ENCODE results near the gene UHMK1. TPM values are rescaled to one million over a fixed set of nuclear protein-coding genes. Genes with fewer than 3 reads are reported as not detected.
"Not testable (repeated sequence)": the region's sequence is repeated elsewhere in the genome, so short reads cannot be mapped to it uniquely, and the experiment has no call there.

UHMK1 gene
- total RNA-seq, 2 experiments from 2014 or later: 60.2 to 62.6 TPM

GRCh38 chr1:162488219-162488618, 9.4 kb upstream of the UHMK1 start:
- H3K9me3 Mint-ChIP-seq: no peaks in the 10 kb centered on the region
- H3K36me3 Mint-ChIP-seq: no peaks in the 10 kb centered on the region
- H3K27me3 Mint-ChIP-seq: peaks cover 21% of the 10 kb centered on the region
- ATAC-seq (ENCODE audit: low read depth): no peak
- POLR2A ChIA-PET: no interaction called here
- H3K4me1 Mint-ChIP-seq: no peaks in the 10 kb centered on the region
- no peak overlapping the region for H3K4me3 Mint-ChIP-seq
- H3K27ac Mint-ChIP-seq: no peak overlapping the region
- no peak for DNase-seq

DNA sequence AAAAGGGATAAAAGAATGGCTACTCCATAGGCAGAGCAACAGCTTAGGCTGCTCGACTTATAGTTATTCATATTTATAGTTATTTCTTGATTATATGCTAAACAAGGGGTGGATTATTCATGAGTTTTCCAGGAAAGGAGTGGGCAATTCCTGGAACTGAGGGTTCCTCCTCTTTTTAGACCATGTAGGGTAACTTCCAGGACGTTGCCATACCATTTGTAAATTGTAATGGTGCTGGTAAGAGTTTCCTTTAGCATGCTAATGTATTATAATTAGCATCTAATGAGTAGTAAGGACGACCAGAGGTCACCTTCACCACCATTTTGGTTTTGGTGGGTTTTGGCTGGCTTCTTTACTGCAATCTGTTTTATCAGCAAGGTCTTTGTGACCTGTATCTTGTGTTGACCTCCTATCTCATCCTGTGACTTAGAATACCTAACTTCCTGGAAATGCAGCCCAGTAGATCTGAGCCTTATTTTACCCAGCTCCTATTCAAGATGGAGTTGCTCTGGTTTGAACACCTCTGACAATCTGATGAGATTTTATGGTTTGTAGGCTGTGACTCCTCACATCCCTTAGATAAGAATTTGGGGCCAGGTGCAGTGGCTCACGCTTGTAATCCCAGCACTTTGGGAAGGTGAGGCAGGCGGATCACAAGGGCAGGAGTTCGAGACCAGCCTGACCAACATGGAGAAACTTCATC, 1.9 kb upstream of the UHMK1 start:
- POLR2A ChIA-PET; H3K36me3 Mint-ChIP-seq; H3K4me3 Mint-ChIP-seq; H3K9me3 Mint-ChIP-seq; DNase-seq; H3K27me3 Mint-ChIP-seq; ATAC-seq (ENCODE audit: low read depth); H3K27ac Mint-ChIP-seq: not testable (repeated sequence)
- H3K4me1 Mint-ChIP-seq: peaks cover 23% of the 10 kb centered on the region

DNA sequence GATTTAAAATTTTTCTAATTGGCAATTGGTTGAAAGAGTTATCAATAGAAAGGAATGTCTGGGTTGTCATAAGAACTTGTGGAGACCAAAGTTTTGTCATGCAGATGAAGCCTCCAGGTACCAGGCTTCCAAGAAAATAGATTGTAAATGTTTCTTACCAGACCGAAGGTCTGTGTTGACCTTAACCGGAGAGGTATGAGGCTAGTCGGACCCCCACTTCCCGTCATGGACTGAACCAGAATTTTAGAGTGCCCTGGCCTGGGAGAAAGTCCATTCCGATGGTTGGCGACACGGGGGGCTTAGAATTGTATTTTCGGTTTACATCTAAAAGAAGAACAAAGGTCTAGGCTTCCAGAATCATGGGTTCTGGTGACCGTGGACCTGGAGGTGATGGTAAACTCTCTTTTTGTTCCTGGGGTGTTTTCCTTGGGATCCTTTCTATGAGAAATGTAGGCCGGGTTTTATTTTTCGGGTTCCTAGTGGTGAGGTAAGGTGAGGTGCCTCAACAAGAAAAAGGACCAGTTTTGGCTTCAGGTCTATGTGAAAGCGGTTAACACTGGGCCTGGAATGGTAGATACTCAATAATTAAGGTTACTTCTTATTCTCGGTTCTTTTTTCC, 405 bp upstream of the UHMK1 start:
- peaks cover 10% of the 10 kb centered on the region for H3K36me3 Mint-ChIP-seq
- ATAC-seq (ENCODE audit: low read depth): no peak
- peaks cover 26% of the 10 kb centered on the region for H3K4me1 Mint-ChIP-seq
- H3K27ac Mint-ChIP-seq: peak overlapping the region; percentile 92
- DNase-seq: no peak
- H3K4me3 Mint-ChIP-seq: peak overlapping the region; percentile 94
- POLR2A ChIA-PET: no interaction called here
- no peaks in the 10 kb centered on the region for H3K9me3 Mint-ChIP-seq
- peaks cover 5% of the 10 kb centered on the region for H3K27me3 Mint-ChIP-seq

DNA sequence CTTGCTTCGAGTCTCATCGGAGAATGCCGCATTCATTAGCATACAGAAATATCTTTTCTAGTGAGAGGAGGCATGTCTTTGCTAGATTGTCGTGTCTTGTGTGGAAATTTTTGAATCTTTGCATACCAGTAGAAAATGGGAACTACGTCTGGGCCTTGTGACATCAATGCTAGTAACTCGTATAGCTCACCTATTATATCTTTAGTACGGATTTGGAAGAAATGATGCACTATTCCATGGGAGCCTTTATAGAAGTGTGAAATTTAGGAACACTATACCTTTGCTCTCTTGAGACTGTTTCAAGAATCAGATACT, 835 bp downstream of the UHMK1 start:
- no peaks in the 10 kb centered on the region for H3K9me3 Mint-ChIP-seq
- H3K27ac Mint-ChIP-seq: peak overlapping the region; percentile 92
- ATAC-seq (ENCODE audit: low read depth) (peak; percentile 1), DNase-seq (no peak)
- POLR2A ChIA-PET: no interaction called here
- H3K36me3 Mint-ChIP-seq: peaks cover 14% of the 10 kb centered on the region
- peak overlapping the region; percentile 94 for H3K4me3 Mint-ChIP-seq
- H3K27me3 Mint-ChIP-seq: no peaks in the 10 kb centered on the region
- peaks cover 28% of the 10 kb centered on the region for H3K4me1 Mint-ChIP-seq

GRCh38 chr1:162500805-162501204, 3.2 kb downstream of the UHMK1 start:
- peaks cover 20% of the 10 kb centered on the region for H3K36me3 Mint-ChIP-seq
- POLR2A ChIA-PET: no interaction called here
- peak overlapping the region; percentile 29 for H3K4me3 Mint-ChIP-seq
- H3K9me3 Mint-ChIP-seq: no peaks in the 10 kb centered on the region
- no peak overlapping the region for H3K27ac Mint-ChIP-seq
- no peak for ATAC-seq (ENCODE audit: low read depth)
- H3K27me3 Mint-ChIP-seq: no peaks in the 10 kb centered on the region
- peaks cover 27% of the 10 kb centered on the region for H3K4me1 Mint-ChIP-seq
- no peak for DNase-seq

DNA sequence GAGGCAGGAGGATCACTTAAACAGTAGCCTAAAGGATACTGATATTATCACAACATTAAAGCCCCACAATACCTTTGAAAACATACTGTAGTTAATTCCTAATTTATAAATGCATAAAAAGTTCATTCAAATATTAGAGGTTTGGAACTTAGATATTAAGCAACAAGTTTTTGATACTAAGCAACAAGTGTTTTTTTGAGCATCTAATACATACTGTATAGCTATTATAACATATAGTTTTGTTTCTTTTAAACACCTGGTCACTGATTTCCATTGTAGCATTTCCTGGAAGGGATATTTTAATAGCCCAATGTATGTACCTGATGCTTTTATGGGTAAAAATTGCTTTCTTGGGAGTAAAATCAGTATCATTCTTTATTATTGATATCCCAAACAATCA, 4.5 kb downstream of the UHMK1 start:
- H3K9me3 Mint-ChIP-seq: no peaks in the 10 kb centered on the region
- no peak for DNase-seq
- peaks cover 26% of the 10 kb centered on the region for H3K36me3 Mint-ChIP-seq
- H3K4me1 Mint-ChIP-seq: peaks cover 22% of the 10 kb centered on the region
- H3K27me3 Mint-ChIP-seq: no peaks in the 10 kb centered on the region
- no peak overlapping the region for H3K4me3 Mint-ChIP-seq
- no peak for ATAC-seq (ENCODE audit: low read depth)
- POLR2A ChIA-PET: interaction anchor here (0.5 kb wide), 1 partner anchor 11 kb away, joined by 3 read pairs; no protein-coding TSS in a partner anchor
- H3K27ac Mint-ChIP-seq: no peak overlapping the region

DNA sequence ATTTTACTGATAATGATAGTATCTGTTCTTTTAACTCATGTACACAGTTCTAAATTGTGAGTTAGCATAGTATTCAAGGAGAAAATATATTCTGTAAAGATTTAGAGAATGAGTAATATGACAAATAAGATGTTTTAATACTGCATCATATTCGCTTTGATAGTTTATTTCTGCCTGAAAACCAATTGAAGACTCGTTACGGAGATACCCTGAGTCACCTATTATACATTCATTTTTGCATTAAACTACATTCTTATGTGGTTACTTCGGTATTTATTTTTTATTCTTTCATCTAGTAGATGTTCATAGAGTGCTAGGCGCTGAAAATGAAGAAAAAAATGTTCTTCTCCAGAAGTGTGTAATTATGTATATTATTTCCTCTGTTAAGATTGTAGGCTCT, 5.3 kb downstream of the UHMK1 start:
- Mint-ChIP-seq H3K36me3 (peaks cover 26% of the 10 kb centered on the region), H3K4me3 (no peak overlapping the region), H3K9me3 (no peaks in the 10 kb centered on the region), H3K4me1 (peaks cover 19% of the 10 kb centered on the region), H3K27me3 (no peaks in the 10 kb centered on the region), H3K27ac (no peak overlapping the region)
- POLR2A ChIA-PET: interaction anchor here (0.7 kb wide), 1 partner anchor 95 kb away, joined by 3 read pairs; no protein-coding TSS in a partner anchor
- ATAC-seq (ENCODE audit: low read depth): no peak
- no peak for DNase-seq

GRCh38 chr1:162527314-162527713, 29.7 kb downstream of the UHMK1 start:
- Mint-ChIP-seq H3K36me3 (peaks cover 30% of the 10 kb centered on the region), H3K4me3 (no peak overlapping the region), H3K9me3 (peaks cover 3% of the 10 kb centered on the region), H3K27ac (no peak overlapping the region), H3K27me3 (no peaks in the 10 kb centered on the region), H3K4me1 (peaks cover 2% of the 10 kb centered on the region)
- ATAC-seq (ENCODE audit: low read depth): no peak
- DNase-seq: no peak
- POLR2A ChIA-PET: no interaction called here

- H3K27ac Mint-ChIP-seq: no peak overlapping the region
- no peak overlapping the region for H3K4me3 Mint-ChIP-seq
- H3K27me3 Mint-ChIP-seq: no peaks in the 10 kb centered on the region
- H3K4me1 Mint-ChIP-seq: peaks cover 2% of the 10 kb centered on the region
- peaks cover 28% of the 10 kb centered on the region for H3K36me3 Mint-ChIP-seq
- POLR2A ChIA-PET: no interaction called here
- ATAC-seq (ENCODE audit: low read depth) (no peak), DNase-seq (no peak)
- H3K9me3 Mint-ChIP-seq: peaks cover 3% of the 10 kb centered on the region
These were observed 32.8 kb downstream of the UHMK1 start for GRCh38 chr1:162530307-162530987.

GRCh38 chr1:162530988-162531319, 33.3 kb downstream of the UHMK1 start:
- POLR2A ChIA-PET: no interaction called here
- no peak overlapping the region for H3K27ac Mint-ChIP-seq

GRCh38 chr1:162535501-162535900, 37.9 kb downstream of the UHMK1 start:
- peaks cover 7% of the 10 kb centered on the region for H3K4me1 Mint-ChIP-seq
- H3K9me3 Mint-ChIP-seq: peaks cover 3% of the 10 kb centered on the region
- H3K4me3 Mint-ChIP-seq: no peak overlapping the region
- no peak overlapping the region for H3K27ac Mint-ChIP-seq
- no peak for ATAC-seq (ENCODE audit: low read depth)
- H3K36me3 Mint-ChIP-seq: peaks cover 17% of the 10 kb centered on the region
- POLR2A ChIA-PET: no interaction called here
- H3K27me3 Mint-ChIP-seq: no peaks in the 10 kb centered on the region
- no peak for DNase-seq

More at GRCh38 chr1:162530988-162531319, 33.3 kb downstream of the UHMK1 start:
- DNase-seq: no peak
- no peak for ATAC-seq (ENCODE audit: low read depth)
- Mint-ChIP-seq H3K27me3 (no peaks in the 10 kb centered on the region), H3K4me3 (no peak overlapping the region), H3K9me3 (peaks cover 3% of the 10 kb centered on the region), H3K36me3 (peaks cover 27% of the 10 kb centered on the region), H3K4me1 (peaks cover 2% of the 10 kb centered on the region)

DNA sequence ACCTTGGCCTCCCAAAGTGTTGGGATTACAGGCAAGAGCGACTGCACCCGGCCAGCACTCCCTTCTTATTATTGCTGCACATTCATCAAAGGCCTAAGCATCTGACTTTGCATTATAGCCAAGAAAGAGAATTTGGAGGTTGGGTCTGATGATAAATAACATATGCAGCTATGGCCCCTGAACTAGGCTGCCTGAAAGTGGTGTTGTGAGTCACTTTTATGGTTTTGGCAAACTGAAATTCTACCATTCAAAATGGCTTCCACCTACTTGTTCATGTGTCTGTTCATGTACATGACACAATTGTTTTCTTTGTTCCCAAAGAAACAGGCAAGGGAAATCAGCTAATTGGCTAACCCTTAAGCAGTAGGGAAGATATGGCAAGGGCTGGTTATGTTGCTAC, 38.9 kb downstream of the UHMK1 start:
- DNase-seq: no peak
- POLR2A ChIA-PET: no interaction called here
- H3K4me3 Mint-ChIP-seq: no peak overlapping the region
- H3K9me3 Mint-ChIP-seq: peaks cover 4% of the 10 kb centered on the region
- no peaks in the 10 kb centered on the region for H3K27me3 Mint-ChIP-seq
- peaks cover 7% of the 10 kb centered on the region for H3K4me1 Mint-ChIP-seq
- ATAC-seq (ENCODE audit: low read depth): no peak
- H3K36me3 Mint-ChIP-seq: peaks cover 10% of the 10 kb centered on the region
- no peak overlapping the region for H3K27ac Mint-ChIP-seq

- Mint-ChIP-seq H3K36me3 (peaks cover 10% of the 10 kb centered on the region), H3K27me3 (no peaks in the 10 kb centered on the region), H3K27ac (no peak overlapping the region), H3K4me1 (peaks cover 5% of the 10 kb centered on the region), H3K9me3 (peaks cover 1% of the 10 kb centered on the region), H3K4me3 (no peak overlapping the region)
- ATAC-seq (ENCODE audit: low read depth) (no peak), DNase-seq (no peak)
- POLR2A ChIA-PET: no interaction called here
These were observed 39.6 kb downstream of the UHMK1 start for GRCh38 chr1:162537216-162537615.
